ENCODE results near the gene SGK1. TPM values are rescaled to one million over a fixed set of nuclear protein-coding genes. Genes with fewer than 3 reads are reported as not detected.

Gene SGK1
- polyA plus RNA-seq, 4 donors = 69.1 to 91.8 (median 74.8) TPM

- no peak for DNase-seq (ENCODE audit: low read depth in 4 of 4, low spot score in 2 of 4)
Measured at GRCh38 chr6:134146268-134147033, 171.5 kb downstream of the SGK1 start.

GRCh38 chr6:134145786-134146185, 172.1 kb downstream of the SGK1 start:
- DNase-seq (ENCODE audit: low read depth in 4 of 4, low spot score in 2 of 4) = no peak

GRCh38 chr6:134138226-134138975, 179.5 kb downstream of the SGK1 start:
- no peak for DNase-seq (ENCODE audit: low read depth in 4 of 4, low spot score in 2 of 4)

- DNase-seq (ENCODE audit: low read depth in 4 of 4, low spot score in 2 of 4) = no peak
Measured at GRCh38 chr6:134134654-134135053, 183.3 kb downstream of the SGK1 start.

- no peak for DNase-seq (ENCODE audit: low read depth in 4 of 4, low spot score in 2 of 4)
Measured at GRCh38 chr6:134132494-134133141, 185.3 kb downstream of the SGK1 start.

GRCh38 chr6:134131530-134132139, 186.3 kb downstream of the SGK1 start:
- DNase-seq (ENCODE audit: low read depth in 4 of 4, low spot score in 2 of 4) = no peak

GRCh38 chr6:134128146-134128545, 189.8 kb downstream of the SGK1 start:
- no peak for DNase-seq (ENCODE audit: low read depth in 4 of 4, low spot score in 2 of 4)

- peak in 3 of 4 donors; percentile 24 to 43 (median 31) for DNase-seq (ENCODE audit: low read depth in 4 of 4, low spot score in 2 of 4)
Measured at GRCh38 chr6:134123666-134124208, 194.2 kb downstream of the SGK1 start.

- DNase-seq (ENCODE audit: low read depth in 4 of 4, low spot score in 2 of 4) = no peak
Measured at GRCh38 chr6:134122775-134123174, 195.1 kb downstream of the SGK1 start.

GRCh38 chr6:134119486-134119885, 198.4 kb downstream of the SGK1 start:
- no peak for DNase-seq (ENCODE audit: low read depth in 4 of 4, low spot score in 2 of 4)

Measured in left renal cortex interstitium (tissue), 4 donors.